Effector memory CD8-positive, alpha-beta T cell (primary cell): ENCODE measurements around the gene TGFBR2.
A peak's percentile ranks its signal among the peaks of the same experiment; 100 is the strongest.

Experiments
- ATAC-seq: fragments of 150-1000 bp; cut with Tn5 transposase; replicated peaks from 2 replicates; pipeline ENCODE4 v1.10.0; 2021; ENCODE audit warnings: mild to moderate bottlenecking, moderate library complexity
- DNase-seq, 3 experiments: peaks; one replicate each; pipeline ENCODE4 v3.0.0; 2021
- H3K27ac Mint-ChIP-seq, 2 donors: one replicate each; pipeline ENCODE4 v1.8.0; 2022; ENCODE audit warnings: mild to moderate bottlenecking in 2 of 2, mixed read lengths in 2 of 2, moderate library complexity in 2 of 2
- H3K27me3 Mint-ChIP-seq, 2 donors: one replicate each; pipeline ENCODE4 v1.8.0; 2022; ENCODE audit warnings: mixed read lengths in 2 of 2
- H3K36me3 Mint-ChIP-seq: one replicate; pipeline ENCODE4 v1.8.0; 2022; ENCODE audit warnings: mild to moderate bottlenecking, moderate library complexity, mixed read lengths; ENCODE audit not compliant: insufficient read depth
- H3K4me1 Mint-ChIP-seq, 2 donors: one replicate each; pipeline ENCODE4 v1.8.0; 2022; ENCODE audit warnings: low read depth in 2 of 2, mixed read lengths in 2 of 2
- H3K4me3 Mint-ChIP-seq, 2 donors: one replicate each; pipeline ENCODE4 v1.8.0; 2022; ENCODE audit warnings: mild to moderate bottlenecking in 2 of 2, mixed read lengths in 2 of 2, moderate library complexity in 2 of 2
- H3K9me3 Mint-ChIP-seq, 2 donors: one replicate each; pipeline ENCODE4 v1.8.0; 2022; ENCODE audit warnings: mixed read lengths in 2 of 2

The TGFBR2 gene

GRCh38 chr3:30639937-30640336 lies 33.5 kb downstream of the TGFBR2 start:
- no peak for DNase-seq
- H3K27ac Mint-ChIP-seq: peak overlapping the region; percentile 89 to 91
- peak; percentile 43 for ATAC-seq
- H3K4me3 Mint-ChIP-seq: peak overlapping the region; percentile 43 to 74
- H3K36me3 Mint-ChIP-seq: peaks cover 20% of the 10 kb centered on the region
- peaks cover 70 to 94% of the 10 kb centered on the region in 2 donors for H3K4me1 Mint-ChIP-seq
- no peaks in the 10 kb centered on the region for H3K9me3 Mint-ChIP-seq
- no peaks in the 10 kb centered on the region for H3K27me3 Mint-ChIP-seq

GRCh38 chr3:30640851-30641250 lies 34.5 kb downstream of the TGFBR2 start:
- H3K4me3 Mint-ChIP-seq: peak overlapping the region; percentile 43 to 74
- peaks cover 26% of the 10 kb centered on the region for H3K36me3 Mint-ChIP-seq
- peak overlapping the region; percentile 89 to 91 for H3K27ac Mint-ChIP-seq
- ATAC-seq: no peak
- H3K27me3 Mint-ChIP-seq: no peaks in the 10 kb centered on the region
- peaks cover 69 to 94% of the 10 kb centered on the region in 2 donors for H3K4me1 Mint-ChIP-seq
- no peak for DNase-seq
- no peaks in the 10 kb centered on the region for H3K9me3 Mint-ChIP-seq

- ATAC-seq (no peak), DNase-seq (no peak)
- H3K4me1 Mint-ChIP-seq: peaks cover 72 to 94% of the 10 kb centered on the region in 2 donors
- H3K27me3 Mint-ChIP-seq: no peaks in the 10 kb centered on the region
- peak overlapping the region; percentile 89 to 91 for H3K27ac Mint-ChIP-seq
- peaks cover 32% of the 10 kb centered on the region for H3K36me3 Mint-ChIP-seq
- no peaks in the 10 kb centered on the region for H3K9me3 Mint-ChIP-seq
- peak overlapping the region; percentile 43 to 74 for H3K4me3 Mint-ChIP-seq
Measured at GRCh38 chr3:30641416-30642251, 35.2 kb downstream of the TGFBR2 start.

GRCh38 chr3:30642849-30643361 lies 36.5 kb downstream of the TGFBR2 start:
- DNase-seq: no peak
- H3K27me3 Mint-ChIP-seq: no peaks in the 10 kb centered on the region

GRCh38 chr3:30643763-30644462 lies 37.5 kb downstream of the TGFBR2 start:
- no peaks in the 10 kb centered on the region for H3K9me3 Mint-ChIP-seq
- ATAC-seq (peak; percentile 81), DNase-seq (peak; percentile 56 to 58 (median 56))
- H3K4me1 Mint-ChIP-seq: peaks cover 72 to 92% of the 10 kb centered on the region in 2 donors
- peak overlapping the region; percentile 58 to 78 for H3K4me3 Mint-ChIP-seq
- H3K27me3 Mint-ChIP-seq: no peaks in the 10 kb centered on the region
- H3K27ac Mint-ChIP-seq: peak overlapping the region; percentile 89 to 91
- peaks cover 31% of the 10 kb centered on the region for H3K36me3 Mint-ChIP-seq

More at GRCh38 chr3:30642849-30643361, 36.5 kb downstream of the TGFBR2 start:
- ATAC-seq: no peak
- Mint-ChIP-seq H3K36me3 (peaks cover 27% of the 10 kb centered on the region), H3K4me1 (peaks cover 72 to 92% of the 10 kb centered on the region in 2 donors), H3K4me3 (peak overlapping the region; percentile 58 to 78), H3K9me3 (no peaks in the 10 kb centered on the region), H3K27ac (peak overlapping the region; percentile 89 to 91)

- H3K4me1 Mint-ChIP-seq: peaks cover 70 to 90% of the 10 kb centered on the region in 2 donors
- H3K36me3 Mint-ChIP-seq: peaks cover 37% of the 10 kb centered on the region
- DNase-seq (peak; percentile 36 to 50 (median 49)), ATAC-seq (peak; percentile 71)
- no peaks in the 10 kb centered on the region for H3K9me3 Mint-ChIP-seq
- H3K27ac Mint-ChIP-seq: peak overlapping the region; percentile 89 to 91
- H3K4me3 Mint-ChIP-seq: peak overlapping the region; percentile 58 to 78
- no peaks in the 10 kb centered on the region for H3K27me3 Mint-ChIP-seq
Measured at GRCh38 chr3:30644615-30645014, 38.2 kb downstream of the TGFBR2 start.

GRCh38 chr3:30645077-30645476 lies 38.7 kb downstream of the TGFBR2 start:
- peak overlapping the region; percentile 58 to 78 for H3K4me3 Mint-ChIP-seq
- ATAC-seq (no peak), DNase-seq (no peak)
- H3K27ac Mint-ChIP-seq: peak overlapping the region; percentile 89 to 91
- H3K9me3 Mint-ChIP-seq: no peaks in the 10 kb centered on the region
- H3K36me3 Mint-ChIP-seq: peaks cover 42% of the 10 kb centered on the region
- H3K27me3 Mint-ChIP-seq: no peaks in the 10 kb centered on the region
- peaks cover 65 to 90% of the 10 kb centered on the region in 2 donors for H3K4me1 Mint-ChIP-seq

GRCh38 chr3:30646181-30646876 lies 39.9 kb downstream of the TGFBR2 start:
- no peak for DNase-seq
- no peak for ATAC-seq
- no peaks in the 10 kb centered on the region for H3K27me3 Mint-ChIP-seq
- H3K27ac Mint-ChIP-seq: peak overlapping the region; percentile 89 to 91
- H3K9me3 Mint-ChIP-seq: no peaks in the 10 kb centered on the region
- peaks cover 54% of the 10 kb centered on the region for H3K36me3 Mint-ChIP-seq
- peaks cover 61 to 92% of the 10 kb centered on the region in 2 donors for H3K4me1 Mint-ChIP-seq
- peak overlapping the region; percentile 58 to 78 for H3K4me3 Mint-ChIP-seq

GRCh38 chr3:30646961-30647752 lies 40.8 kb downstream of the TGFBR2 start:
- no peak for ATAC-seq
- no peaks in the 10 kb centered on the region for H3K27me3 Mint-ChIP-seq
- no peak for DNase-seq
- peaks cover 60 to 90% of the 10 kb centered on the region in 2 donors for H3K4me1 Mint-ChIP-seq
- H3K27ac Mint-ChIP-seq: peak overlapping the region; percentile 91 to 95
- H3K36me3 Mint-ChIP-seq: peaks cover 61% of the 10 kb centered on the region
- peak overlapping the region in 1 of 2 donors; percentile 78 for H3K4me3 Mint-ChIP-seq
- H3K9me3 Mint-ChIP-seq: no peaks in the 10 kb centered on the region

- H3K9me3 Mint-ChIP-seq: no peaks in the 10 kb centered on the region
- peak overlapping the region; percentile 67 to 95 for H3K27ac Mint-ChIP-seq
- peak overlapping the region; percentile 21 to 52 for H3K4me3 Mint-ChIP-seq
- H3K4me1 Mint-ChIP-seq: peaks cover 54 to 85% of the 10 kb centered on the region in 2 donors
- DNase-seq (no peak), ATAC-seq (no peak)
- H3K36me3 Mint-ChIP-seq: peaks cover 78% of the 10 kb centered on the region
- H3K27me3 Mint-ChIP-seq: no peaks in the 10 kb centered on the region
Measured at GRCh38 chr3:30648670-30649357, 42.4 kb downstream of the TGFBR2 start.

GRCh38 chr3:30649572-30650318 lies 43.3 kb downstream of the TGFBR2 start:
- H3K4me3 Mint-ChIP-seq: no peak overlapping the region

More at GRCh38 chr3:30649572-30650318, 43.3 kb downstream of the TGFBR2 start:
- ATAC-seq: no peak
- peak overlapping the region; percentile 67 to 99 for H3K27ac Mint-ChIP-seq
- no peaks in the 10 kb centered on the region for H3K27me3 Mint-ChIP-seq
- H3K36me3 Mint-ChIP-seq: peaks cover 82% of the 10 kb centered on the region
- no peaks in the 10 kb centered on the region for H3K9me3 Mint-ChIP-seq
- no peak for DNase-seq
- H3K4me1 Mint-ChIP-seq: peaks cover 53 to 85% of the 10 kb centered on the region in 2 donors
